Fibroblast of lung (primary cell): ENCODE results near the gene VWA2.

Experiments
- CTCF ChIP-seq, 2 donors: IDR thresholded peaks in 1 of 2; conservative IDR thresholded peaks in 1 of 2; 1 replicate in 1 of 2; 2 replicates in 1 of 2; pipeline ENCODE4 v1.5.1; 2011 to 2012; ENCODE audit warnings: low read length in 2 of 2, control low read depth in 1 of 2, inconsistent platforms in 1 of 2, low read depth in 1 of 2, mild to moderate bottlenecking in 1 of 2
- EZH2 ChIP-seq: IDR thresholded peaks from 2 replicates; pipeline ENCODE4 v1.5.1; 2012; ENCODE audit warnings: low read length, control low read depth, mild to moderate bottlenecking; ENCODE audit errors: missing control alignments

- no peak for TF ChIP-seq CTCF (conservative IDR thresholded peaks at IDR 0.05 in 1 of 2, IDR thresholded peaks at IDR 0.05 in 1 of 2; ENCODE audit: low read depth in 1 of 2, low read length in 2 of 2)
- TF ChIP-seq EZH2 = no peak
Measured at GRCh38 chr10:114212153-114212552, 26.9 kb upstream of the VWA2 start.
